Glutamatergic neuron (in vitro differentiated cells): ENCODE measurements around the gene GNPTAB. TPM values are rescaled to one million over a fixed set of nuclear protein-coding genes. Genes with fewer than 3 reads are reported as not detected.

Experiments
- DNase-seq: peaks from one replicate; pipeline ENCODE4 v3.0.0; 2022
- H3K27ac Mint-ChIP-seq: one replicate; pipeline ENCODE4 v1.8.0; 2020; ENCODE audit warnings: mild to moderate bottlenecking, mixed read lengths, inconsistent platforms; ENCODE audit not compliant: unreplicated experiment
- H3K27me3 Mint-ChIP-seq: one replicate; pipeline ENCODE4 v1.8.0; 2020; ENCODE audit warnings: mild to moderate bottlenecking, moderate library complexity, mixed read lengths, inconsistent platforms; ENCODE audit not compliant: unreplicated experiment
- H3K36me3 Mint-ChIP-seq: one replicate; pipeline ENCODE4 v1.8.0; 2020; ENCODE audit warnings: mild to moderate bottlenecking, mixed read lengths, inconsistent platforms; ENCODE audit not compliant: unreplicated experiment
- H3K4me1 Mint-ChIP-seq: one replicate; pipeline ENCODE4 v1.8.0; 2020; ENCODE audit warnings: mild to moderate bottlenecking, low read depth, mixed read lengths, inconsistent platforms; ENCODE audit not compliant: unreplicated experiment
- H3K4me3 Mint-ChIP-seq: one replicate; pipeline ENCODE4 v1.8.0; 2020; ENCODE audit warnings: mild to moderate bottlenecking, mixed read lengths, inconsistent platforms; ENCODE audit not compliant: unreplicated experiment
- H3K9me3 Mint-ChIP-seq: one replicate; pipeline ENCODE4 v1.8.0; 2020; ENCODE audit warnings: mild to moderate bottlenecking, moderate library complexity, mixed read lengths, inconsistent platforms; ENCODE audit not compliant: unreplicated experiment
- total RNA-seq: library from RNA; stranded (reverse); fragmentation: NEBNext Ultra II Directional; extraction: Animal tissue kit (Norgen Biotek cat#: 25700); gene quantifications from one replicate; pipeline ENCODE4 v1.2.1, GENCODE V29; 2021; ENCODE audit not compliant: unreplicated experiment
- TF ChIP-seq, protein P1 (sequence below): fragments of 200-600 bp; sonication (generic); IDR thresholded peaks from one replicate; pipeline ENCODE4 v1.5.0; 2021; ENCODE audit not compliant: partially characterized antibody, unreplicated experiment

GNPTAB gene
- total RNA-seq, 1 donor from 2014 or later = 20.6 TPM

DNA sequence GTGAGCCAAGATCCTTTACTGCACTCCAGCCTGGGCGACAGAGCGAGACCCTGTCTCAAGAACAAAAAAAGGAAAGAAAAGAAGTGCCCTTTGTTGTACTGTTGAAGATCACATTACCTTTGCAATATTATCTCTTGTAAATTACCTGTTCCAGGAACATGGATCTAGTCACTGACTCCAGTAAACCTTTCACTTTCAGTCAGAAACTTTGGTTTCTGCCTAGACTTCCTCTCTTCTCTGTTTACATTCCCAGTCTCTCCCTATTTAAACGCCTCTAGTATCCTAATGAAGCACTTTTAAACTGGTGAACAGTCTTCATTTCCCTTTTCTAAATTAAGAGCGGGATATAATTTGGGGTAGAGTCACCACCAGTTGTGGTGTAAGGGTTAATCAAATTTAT lies 120.5 kb downstream of the GNPTAB start:
- Mint-ChIP-seq H3K4me1 (no peaks in the 10 kb centered on the region), H3K9me3 (no peaks in the 10 kb centered on the region), H3K36me3 (no peaks in the 10 kb centered on the region), H3K4me3 (no peak overlapping the region), H3K27me3 (no peaks in the 10 kb centered on the region), H3K27ac (no peak overlapping the region)
- TF ChIP-seq, protein P1, sequence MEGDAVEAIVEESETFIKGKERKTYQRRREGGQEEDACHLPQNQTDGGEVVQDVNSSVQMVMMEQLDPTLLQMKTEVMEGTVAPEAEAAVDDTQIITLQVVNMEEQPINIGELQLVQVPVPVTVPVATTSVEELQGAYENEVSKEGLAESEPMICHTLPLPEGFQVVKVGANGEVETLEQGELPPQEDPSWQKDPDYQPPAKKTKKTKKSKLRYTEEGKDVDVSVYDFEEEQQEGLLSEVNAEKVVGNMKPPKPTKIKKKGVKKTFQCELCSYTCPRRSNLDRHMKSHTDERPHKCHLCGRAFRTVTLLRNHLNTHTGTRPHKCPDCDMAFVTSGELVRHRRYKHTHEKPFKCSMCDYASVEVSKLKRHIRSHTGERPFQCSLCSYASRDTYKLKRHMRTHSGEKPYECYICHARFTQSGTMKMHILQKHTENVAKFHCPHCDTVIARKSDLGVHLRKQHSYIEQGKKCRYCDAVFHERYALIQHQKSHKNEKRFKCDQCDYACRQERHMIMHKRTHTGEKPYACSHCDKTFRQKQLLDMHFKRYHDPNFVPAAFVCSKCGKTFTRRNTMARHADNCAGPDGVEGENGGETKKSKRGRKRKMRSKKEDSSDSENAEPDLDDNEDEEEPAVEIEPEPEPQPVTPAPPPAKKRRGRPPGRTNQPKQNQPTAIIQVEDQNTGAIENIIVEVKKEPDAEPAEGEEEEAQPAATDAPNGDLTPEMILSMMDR = no peak
- DNase-seq = no peak

DNA sequence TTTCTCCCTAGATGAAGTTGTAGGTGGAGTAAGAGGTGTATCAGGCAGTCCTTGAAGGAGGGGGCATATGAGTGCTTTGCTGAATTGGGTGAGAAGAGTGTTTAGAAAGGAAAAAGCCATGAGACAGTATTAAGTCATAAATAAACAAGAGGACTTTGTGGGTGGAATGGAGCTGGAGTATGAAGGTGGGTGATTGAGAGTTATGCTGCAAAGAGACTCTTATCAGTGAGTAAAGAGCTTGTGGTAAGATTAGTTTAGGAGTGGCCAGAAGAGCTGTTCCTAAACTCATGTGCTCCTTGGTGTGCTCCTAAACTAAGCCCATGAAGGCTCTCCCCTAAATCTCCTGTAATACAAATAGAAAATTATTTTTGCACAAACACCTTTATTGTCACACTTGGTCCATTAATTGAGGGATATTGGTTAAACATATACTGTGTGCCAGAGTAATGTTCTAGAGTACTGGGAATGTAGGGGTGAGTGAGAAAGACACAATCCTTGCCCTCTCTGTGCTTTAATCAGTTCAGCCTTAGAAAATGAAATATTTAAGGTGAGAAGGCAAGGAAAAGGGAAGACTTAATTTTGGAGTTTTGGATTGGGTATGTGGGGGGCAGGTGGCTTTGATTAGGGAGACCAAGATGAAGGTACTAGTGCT lies 123.5 kb downstream of the GNPTAB start:
- H3K4me1 Mint-ChIP-seq = no peaks in the 10 kb centered on the region
- TF ChIP-seq, protein P1 = no peak
- no peak for DNase-seq
- H3K27ac Mint-ChIP-seq = no peak overlapping the region
- no peaks in the 10 kb centered on the region for H3K27me3 Mint-ChIP-seq
- no peaks in the 10 kb centered on the region for H3K9me3 Mint-ChIP-seq
- H3K4me3 Mint-ChIP-seq = no peak overlapping the region
- no peaks in the 10 kb centered on the region for H3K36me3 Mint-ChIP-seq

DNA sequence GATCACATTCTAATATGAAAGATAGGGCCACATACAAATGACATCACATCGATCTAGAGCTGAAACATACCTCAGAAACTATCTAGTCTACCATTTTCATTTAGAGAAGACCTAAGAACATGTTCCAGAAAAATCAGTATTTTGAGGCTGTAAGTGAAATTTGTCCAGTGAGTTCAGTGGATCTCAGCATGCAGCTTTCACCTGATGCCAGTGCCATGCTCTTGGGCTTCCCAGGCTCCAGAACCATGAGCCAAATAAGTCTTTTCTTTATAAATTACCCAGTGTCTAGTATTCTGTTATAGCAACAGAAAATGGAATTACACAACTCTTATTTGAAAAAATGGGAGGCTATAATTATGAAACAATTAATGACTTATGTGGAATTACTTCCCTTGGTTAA lies 124.4 kb downstream of the GNPTAB start:
- H3K36me3 Mint-ChIP-seq = no peaks in the 10 kb centered on the region
- no peaks in the 10 kb centered on the region for H3K4me1 Mint-ChIP-seq
- no peak for DNase-seq
- H3K4me3 Mint-ChIP-seq = no peak overlapping the region
- no peaks in the 10 kb centered on the region for H3K27me3 Mint-ChIP-seq
- H3K27ac Mint-ChIP-seq = no peak overlapping the region
- H3K9me3 Mint-ChIP-seq = no peaks in the 10 kb centered on the region
- TF ChIP-seq, protein P1 = no peak

DNA sequence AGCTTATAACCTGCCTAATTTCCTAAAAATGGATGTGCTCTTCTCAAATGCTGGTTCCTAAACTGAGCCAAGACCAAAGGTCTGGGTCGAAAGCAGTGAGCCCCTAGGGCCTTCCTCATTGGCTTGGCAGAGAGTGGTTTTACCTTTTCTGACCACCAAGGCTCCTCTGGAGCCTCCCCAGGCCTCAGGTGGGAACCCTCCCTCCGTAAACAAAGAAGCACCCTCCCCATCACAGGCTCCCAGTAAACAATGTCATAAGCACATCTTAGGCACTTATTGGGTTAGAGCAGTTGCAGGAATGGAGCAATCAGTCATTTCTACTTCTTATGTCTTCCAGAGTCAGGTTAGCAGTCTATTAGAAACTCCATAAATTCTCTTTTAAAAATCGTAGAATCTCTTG lies 127.3 kb downstream of the GNPTAB start:
- no peak overlapping the region for H3K4me3 Mint-ChIP-seq
- TF ChIP-seq, protein P1 = no peak
- H3K27me3 Mint-ChIP-seq = no peaks in the 10 kb centered on the region

DNA sequence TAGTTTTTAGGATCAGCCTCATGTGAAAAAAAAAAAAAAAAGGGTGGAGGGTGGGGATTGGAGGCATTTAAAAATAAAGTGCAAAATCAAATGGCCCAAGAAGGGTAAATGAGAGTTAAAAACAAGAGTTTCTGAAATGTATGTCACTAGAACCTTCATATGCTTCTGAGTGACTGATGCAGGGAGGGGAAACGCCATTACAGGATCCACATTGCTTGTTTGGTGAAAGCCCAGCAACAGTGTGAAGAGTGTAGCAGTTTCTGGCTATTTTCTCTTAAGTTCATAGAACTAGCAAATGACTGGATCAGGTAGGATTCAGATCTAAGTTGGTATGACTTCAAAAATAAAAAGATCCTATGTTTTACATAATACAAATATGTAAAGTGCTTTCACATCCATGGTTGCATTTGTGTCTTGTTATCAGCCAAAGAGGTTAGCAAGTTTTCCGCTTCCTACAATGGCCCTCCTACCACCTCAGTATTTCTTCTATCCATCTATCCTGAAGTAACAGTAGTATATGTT lies 130.4 kb downstream of the GNPTAB start:
- H3K9me3 Mint-ChIP-seq = peaks cover 9% of the 10 kb centered on the region
- H3K4me1 Mint-ChIP-seq = peaks cover 9% of the 10 kb centered on the region
- no peaks in the 10 kb centered on the region for H3K36me3 Mint-ChIP-seq
- no peak overlapping the region for H3K4me3 Mint-ChIP-seq
- peaks cover 6% of the 10 kb centered on the region for H3K27me3 Mint-ChIP-seq
- TF ChIP-seq, protein P1 = no peak
- no peak overlapping the region for H3K27ac Mint-ChIP-seq
- no peak for DNase-seq

More for the DNA sequence above, 127.3 kb downstream of the GNPTAB start:
- Mint-ChIP-seq H3K4me1 (no peaks in the 10 kb centered on the region), H3K9me3 (peaks cover under 1% of the 10 kb centered on the region), H3K36me3 (no peaks in the 10 kb centered on the region), H3K27ac (no peak overlapping the region)
- no peak for DNase-seq
